HEK293 (cell line): ENCODE measurements around the gene AHCYL2.
A peak's percentile ranks its signal among the peaks of the same experiment; 100 is the strongest.

Source experiments
- CTCF ChIA-PET: fragments of 350-600 bp; formaldehyde crosslinking; extraction: SDS; loops from one replicate; lab custom pipeline; 2021; ENCODE audit warnings: antibody characterized with exemption; lab: Yijun Ruan, JAX
- POLR2A ChIA-PET: fragments of 300-600 bp; formaldehyde crosslinking; extraction: SDS; loops from one replicate; lab custom pipeline; 2020; ENCODE audit warnings: antibody characterized with exemption, inconsistent platforms; lab: Yijun Ruan, JAX
- H3K27ac ChIP-seq: fragments of 200-500 bp; sonication (Bioruptor generic); 2 replicates; pipeline ENCODE4 v1.5.1; 2014; ENCODE audit warnings: low read depth, low read length, control low read depth, inconsistent platforms; ENCODE audit errors: extremely low read depth
- H3K36me3 ChIP-seq, 2 experiments: fragments of 200-500 bp in 1 of 2; sonication (Bioruptor generic) in 1 of 2; 1 replicate in 1 of 2; 2 replicates in 1 of 2; pipeline ENCODE4 v1.5.1; 2014 to 2017; ENCODE audit warnings: inconsistent platforms in 2 of 2, low read length in 2 of 2; ENCODE audit not compliant: control insufficient read depth in 2 of 2, insufficient read depth in 1 of 2
- H3K4me1 ChIP-seq: fragments of 200-500 bp; sonication (Bioruptor generic); 2 replicates; pipeline ENCODE4 v1.5.1; 2014; ENCODE audit warnings: mild to moderate bottlenecking, low read length, inconsistent platforms; ENCODE audit not compliant: control insufficient read depth, insufficient read depth
- H3K4me3 ChIP-seq: 2 replicates; pipeline ENCODE4 v1.5.1; 2011; ENCODE audit warnings: low read depth, mild to moderate bottlenecking, control low read depth, low read length, moderate library complexity
- H3K9me3 ChIP-seq: fragments of 200-500 bp; sonication (Bioruptor generic); 2 replicates; pipeline ENCODE4 v1.5.1; 2014; ENCODE audit warnings: low read depth, low read length, inconsistent platforms; ENCODE audit not compliant: control insufficient read depth, insufficient read depth
- EGR2 ChIP-seq: fragments of 450-650 bp; formaldehyde crosslinking; IDR thresholded peaks from 2 replicates; pipeline ENCODE4 v1.5.1; 2016; ENCODE audit warnings: low read depth, missing biosample characterization, missing genetic modification characterization
- KLF1 ChIP-seq: fragments of 450-650 bp; formaldehyde crosslinking; IDR thresholded peaks from 2 replicates; pipeline ENCODE4 v1.5.1; 2016; ENCODE audit warnings: missing biosample characterization, missing genetic modification characterization
- SCRT2 ChIP-seq: fragments of 450-650 bp; formaldehyde crosslinking; IDR thresholded peaks from 2 replicates; pipeline ENCODE4 v1.5.1; 2016; ENCODE audit warnings: missing biosample characterization, missing genetic modification characterization
- ZBTB1 ChIP-seq: fragments of 450-650 bp; formaldehyde crosslinking; IDR thresholded peaks from 2 replicates; pipeline ENCODE4 v1.5.1; 2016; ENCODE audit warnings: missing biosample characterization, missing genetic modification characterization
- ZBTB20 ChIP-seq: fragments of 450-650 bp; formaldehyde crosslinking; IDR thresholded peaks from 2 replicates; pipeline ENCODE4 v1.5.1; 2016; ENCODE audit warnings: missing biosample characterization, missing genetic modification characterization
- ZBTB48 ChIP-seq: fragments of 450-650 bp; formaldehyde crosslinking; IDR thresholded peaks from 2 replicates; pipeline ENCODE4 v1.5.1; 2016; ENCODE audit warnings: missing biosample characterization, missing genetic modification characterization
- ZFHX2 ChIP-seq: fragments of 450-650 bp; formaldehyde crosslinking; conservative IDR thresholded peaks from 2 replicates; pipeline ENCODE4 v1.5.1; 2016; ENCODE audit warnings: missing biosample characterization, missing genetic modification characterization
- ZIC2 ChIP-seq: fragments of 450-650 bp; formaldehyde crosslinking; IDR thresholded peaks from 2 replicates; pipeline ENCODE4 v1.5.1; 2016; ENCODE audit warnings: missing biosample characterization, missing genetic modification characterization
- ZNF248 ChIP-seq: fragments of 450-650 bp; formaldehyde crosslinking; IDR thresholded peaks from 2 replicates; pipeline ENCODE4 v1.5.1; 2017; ENCODE audit warnings: missing biosample characterization, missing genetic modification characterization
- ZNF416 ChIP-seq: fragments of 450-650 bp; formaldehyde crosslinking; IDR thresholded peaks from 2 replicates; pipeline ENCODE4 v1.5.1; 2016; ENCODE audit warnings: missing biosample characterization, missing genetic modification characterization
- ZNF654 ChIP-seq: fragments of 450-650 bp; formaldehyde crosslinking; IDR thresholded peaks from 2 replicates; pipeline ENCODE4 v1.5.1; 2016; ENCODE audit warnings: low read depth, missing biosample characterization, missing genetic modification characterization
- TF ChIP-seq, protein P1 (sequence below): IDR thresholded peaks from 2 replicates; pipeline ENCODE4 v1.6.1; 2011; ENCODE audit warnings: mild to moderate bottlenecking, low read depth, low read length, borderline replicate concordance
- TF ChIP-seq, protein P2 (sequence below): fragments of 450-650 bp; formaldehyde crosslinking; conservative IDR thresholded peaks from 2 replicates; pipeline ENCODE4 v1.5.1; 2016; ENCODE audit warnings: low read depth, missing biosample characterization, missing genetic modification characterization
- TF ChIP-seq, protein P3 (sequence below): fragments of 450-650 bp; formaldehyde crosslinking; IDR thresholded peaks from 2 replicates; pipeline ENCODE4 v1.5.1; 2016; ENCODE audit warnings: missing biosample characterization, missing genetic modification characterization

AHCYL2 gene

DNA sequence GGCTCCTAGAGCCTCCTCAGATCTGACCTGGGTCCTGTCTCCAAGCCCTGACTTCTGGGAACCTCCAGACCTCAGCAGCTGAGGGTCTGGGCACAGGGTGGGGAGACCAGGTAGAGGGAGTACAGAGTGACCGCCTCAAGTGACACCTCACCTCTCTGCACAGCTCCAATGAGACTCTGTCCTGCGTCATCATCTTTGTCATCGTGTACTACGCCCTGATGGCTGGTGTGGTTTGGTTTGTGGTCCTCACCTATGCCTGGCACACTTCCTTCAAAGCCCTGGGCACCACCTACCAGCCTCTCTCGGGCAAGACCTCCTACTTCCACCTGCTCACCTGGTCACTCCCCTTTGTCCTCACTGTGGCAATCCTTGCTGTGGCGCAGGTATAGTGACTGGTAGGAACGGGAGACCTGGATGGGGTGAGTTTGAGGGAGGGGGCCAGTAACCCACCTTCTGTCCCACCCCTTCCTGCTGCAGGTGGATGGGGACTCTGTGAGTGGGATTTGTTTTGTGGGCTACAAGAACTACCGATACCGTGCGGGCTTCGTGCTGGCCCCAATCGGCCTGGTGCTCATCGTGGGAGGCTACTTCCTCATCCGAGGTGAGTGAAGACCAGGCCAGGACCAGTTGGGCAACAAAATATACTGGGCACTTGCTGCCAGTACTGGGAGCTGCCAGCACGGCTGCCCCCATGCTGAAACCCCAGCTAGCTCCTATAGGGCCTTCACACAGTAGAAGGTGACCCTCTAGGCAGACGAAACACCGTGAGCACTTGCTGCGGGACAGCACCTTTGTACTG lies 18.6 kb upstream of the AHCYL2 start (continued):
- TF ChIP-seq ZNF416 (tag by site-specific recombination) (no peak), KLF1 (no peak), ZNF248 (tag by site-specific recombination) (no peak)
- TF ChIP-seq, protein P1, sequence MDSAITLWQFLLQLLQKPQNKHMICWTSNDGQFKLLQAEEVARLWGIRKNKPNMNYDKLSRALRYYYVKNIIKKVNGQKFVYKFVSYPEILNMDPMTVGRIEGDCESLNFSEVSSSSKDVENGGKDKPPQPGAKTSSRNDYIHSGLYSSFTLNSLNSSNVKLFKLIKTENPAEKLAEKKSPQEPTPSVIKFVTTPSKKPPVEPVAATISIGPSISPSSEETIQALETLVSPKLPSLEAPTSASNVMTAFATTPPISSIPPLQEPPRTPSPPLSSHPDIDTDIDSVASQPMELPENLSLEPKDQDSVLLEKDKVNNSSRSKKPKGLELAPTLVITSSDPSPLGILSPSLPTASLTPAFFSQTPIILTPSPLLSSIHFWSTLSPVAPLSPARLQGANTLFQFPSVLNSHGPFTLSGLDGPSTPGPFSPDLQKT: no peak
- TF ChIP-seq, protein P2, sequence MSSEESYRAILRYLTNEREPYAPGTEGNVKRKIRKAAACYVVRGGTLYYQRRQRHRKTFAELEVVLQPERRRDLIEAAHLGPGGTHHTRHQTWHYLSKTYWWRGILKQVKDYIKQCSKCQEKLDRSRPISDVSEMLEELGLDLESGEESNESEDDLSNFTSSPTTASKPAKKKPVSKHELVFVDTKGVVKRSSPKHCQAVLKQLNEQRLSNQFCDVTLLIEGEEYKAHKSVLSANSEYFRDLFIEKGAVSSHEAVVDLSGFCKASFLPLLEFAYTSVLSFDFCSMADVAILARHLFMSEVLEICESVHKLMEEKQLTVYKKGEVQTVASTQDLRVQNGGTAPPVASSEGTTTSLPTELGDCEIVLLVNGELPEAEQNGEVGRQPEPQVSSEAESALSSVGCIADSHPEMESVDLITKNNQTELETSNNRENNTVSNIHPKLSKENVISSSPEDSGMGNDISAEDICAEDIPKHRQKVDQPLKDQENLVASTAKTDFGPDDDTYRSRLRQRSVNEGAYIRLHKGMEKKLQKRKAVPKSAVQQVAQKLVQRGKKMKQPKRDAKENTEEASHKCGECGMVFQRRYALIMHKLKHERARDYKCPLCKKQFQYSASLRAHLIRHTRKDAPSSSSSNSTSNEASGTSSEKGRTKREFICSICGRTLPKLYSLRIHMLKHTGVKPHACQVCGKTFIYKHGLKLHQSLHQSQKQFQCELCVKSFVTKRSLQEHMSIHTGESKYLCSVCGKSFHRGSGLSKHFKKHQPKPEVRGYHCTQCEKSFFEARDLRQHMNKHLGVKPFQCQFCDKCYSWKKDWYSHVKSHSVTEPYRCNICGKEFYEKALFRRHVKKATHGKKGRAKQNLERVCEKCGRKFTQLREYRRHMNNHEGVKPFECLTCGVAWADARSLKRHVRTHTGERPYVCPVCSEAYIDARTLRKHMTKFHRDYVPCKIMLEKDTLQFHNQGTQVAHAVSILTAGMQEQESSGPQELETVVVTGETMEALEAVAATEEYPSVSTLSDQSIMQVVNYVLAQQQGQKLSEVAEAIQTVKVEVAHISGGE (tag by site-specific recombination): no peak

DNA sequence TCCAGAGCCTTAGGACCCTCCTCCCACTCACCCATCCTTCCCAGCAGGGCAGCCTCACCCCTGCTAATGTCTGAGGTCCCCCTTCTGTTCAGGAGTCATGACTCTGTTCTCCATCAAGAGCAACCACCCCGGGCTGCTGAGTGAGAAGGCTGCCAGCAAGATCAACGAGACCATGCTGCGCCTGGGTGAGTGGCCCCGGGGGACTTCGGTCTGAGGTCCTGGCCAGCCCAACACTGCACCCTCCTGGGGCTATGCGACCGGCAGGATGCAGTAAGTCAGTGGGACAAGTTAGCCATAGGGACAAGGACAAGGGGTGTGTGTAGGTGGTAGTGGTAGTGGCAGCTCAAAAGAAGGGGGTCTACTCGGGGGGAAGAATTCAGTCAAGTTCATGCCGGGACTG lies 16.2 kb upstream of the AHCYL2 start:
- Histone ChIP-seq H3K27ac (no peak overlapping the region), H3K36me3 (peaks cover 0 to 69% of the 10 kb centered on the region in 2 experiments; a peak in 2 of 3 replicates), H3K4me1 (no peaks in the 10 kb centered on the region), H3K4me3 (no peak overlapping the region), H3K9me3 (no peaks in the 10 kb centered on the region)
- ChIA-PET CTCF (interaction anchor here (1.3 to 7.2 kb wide), 4 partner anchors 9 to 117 kb away, joined by 5 to 69 read pairs (median 12); no protein-coding TSS in a partner anchor), POLR2A (no interaction called here)
- TF ChIP-seq ZIC2 (tag by site-specific recombination): peak; percentile 45; the same call in 1 of the 2 replicates
- no peak for TF ChIP-seq ZBTB1

DNA sequence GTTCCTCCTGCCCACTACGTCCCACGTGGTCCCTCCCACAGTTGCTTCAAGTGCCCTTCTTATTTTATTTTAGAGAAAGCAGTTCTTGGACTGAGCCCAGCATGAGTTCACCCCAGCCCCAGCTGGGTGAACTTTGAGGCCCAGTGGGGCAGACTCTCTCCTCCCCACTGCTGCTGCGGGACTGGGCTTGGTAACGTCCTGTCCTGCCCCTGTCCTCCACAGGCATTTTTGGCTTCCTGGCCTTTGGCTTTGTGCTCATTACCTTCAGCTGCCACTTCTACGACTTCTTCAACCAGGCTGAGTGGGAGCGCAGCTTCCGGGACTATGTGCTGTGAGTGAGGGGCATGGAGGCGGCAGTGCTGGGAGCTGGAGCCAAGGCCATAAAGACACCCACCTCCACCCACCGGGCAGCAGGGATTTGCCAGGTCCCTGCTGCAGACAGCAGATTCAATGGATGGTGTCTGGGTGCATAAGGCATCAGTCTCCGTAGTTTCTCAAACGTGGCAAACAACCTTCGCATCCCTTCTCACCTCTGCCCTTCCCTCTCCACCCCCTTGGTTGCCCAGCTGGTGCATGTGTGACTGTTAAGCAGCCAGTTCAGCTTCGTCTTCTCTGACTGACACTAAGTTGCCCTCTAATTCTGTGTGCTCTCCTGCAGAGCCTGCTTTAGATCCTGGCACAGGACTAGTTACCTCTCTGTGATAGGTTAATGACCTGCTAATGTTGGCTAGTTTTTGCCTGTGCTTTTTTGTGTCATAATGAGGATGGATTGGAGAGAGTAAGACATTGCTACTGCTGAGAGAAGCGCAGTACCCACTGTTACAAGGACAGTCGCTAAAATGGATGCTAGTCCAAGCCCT lies 15.5 kb upstream of the AHCYL2 start:
- H3K36me3 ChIP-seq: peaks cover 0 to 69% of the 10 kb centered on the region in 2 experiments; a peak in 2 of 3 replicates
- H3K4me1 ChIP-seq: no peaks in the 10 kb centered on the region
- CTCF ChIA-PET: interaction anchor here (0.7 to 7.2 kb wide), 16 partner anchors 8 to 948 kb away, joined by 3 to 69 read pairs (median 4); no protein-coding TSS in a partner anchor
- TF ChIP-seq ZFHX2 (tag by site-specific recombination): peak; percentile 92
- no peak for TF ChIP-seq ZBTB20 (tag by site-specific recombination)
- TF ChIP-seq EGR2 (tag by site-specific recombination): peak; percentile 93
- H3K27ac ChIP-seq: no peak overlapping the region
- H3K9me3 ChIP-seq: no peaks in the 10 kb centered on the region
- POLR2A ChIA-PET: no interaction called here
- H3K4me3 ChIP-seq: no peak overlapping the region

DNA sequence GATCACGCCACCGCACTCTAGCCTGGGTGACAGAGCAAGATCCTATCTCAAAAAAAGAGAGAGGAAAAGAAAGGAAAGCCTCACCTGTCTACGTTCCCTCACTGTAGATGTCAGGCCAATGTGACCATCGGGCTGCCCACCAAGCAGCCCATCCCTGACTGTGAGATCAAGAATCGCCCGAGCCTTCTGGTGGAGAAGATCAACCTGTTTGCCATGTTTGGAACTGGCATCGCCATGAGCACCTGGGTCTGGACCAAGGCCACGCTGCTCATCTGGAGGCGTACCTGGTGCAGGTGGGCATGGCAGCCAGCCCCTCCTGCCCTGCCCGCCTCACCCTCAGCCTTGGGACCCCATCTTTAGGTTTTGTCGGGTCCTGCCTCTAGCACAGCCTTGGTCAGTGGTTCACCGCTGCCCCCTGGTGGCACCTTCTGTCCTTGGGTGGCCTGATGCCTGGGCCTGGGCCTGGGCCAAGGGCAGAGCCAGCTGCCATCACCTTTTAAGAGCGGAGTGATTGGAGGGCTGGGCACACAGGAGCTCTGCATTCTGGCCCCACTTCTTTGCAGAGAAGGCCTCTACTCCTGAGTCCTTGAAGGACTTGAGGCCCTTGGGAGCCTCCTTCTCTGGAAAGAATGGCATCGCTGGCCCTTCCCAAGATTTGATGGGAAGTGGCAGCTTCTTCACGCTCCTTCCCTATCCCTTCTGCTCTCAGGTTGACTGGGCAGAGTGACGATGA lies 14.4 kb upstream of the AHCYL2 start:
- TF ChIP-seq ZNF654 (tag by site-specific recombination): peak; percentile 66
- peak; percentile 79 for TF ChIP-seq SCRT2
- TF ChIP-seq, protein P3, sequence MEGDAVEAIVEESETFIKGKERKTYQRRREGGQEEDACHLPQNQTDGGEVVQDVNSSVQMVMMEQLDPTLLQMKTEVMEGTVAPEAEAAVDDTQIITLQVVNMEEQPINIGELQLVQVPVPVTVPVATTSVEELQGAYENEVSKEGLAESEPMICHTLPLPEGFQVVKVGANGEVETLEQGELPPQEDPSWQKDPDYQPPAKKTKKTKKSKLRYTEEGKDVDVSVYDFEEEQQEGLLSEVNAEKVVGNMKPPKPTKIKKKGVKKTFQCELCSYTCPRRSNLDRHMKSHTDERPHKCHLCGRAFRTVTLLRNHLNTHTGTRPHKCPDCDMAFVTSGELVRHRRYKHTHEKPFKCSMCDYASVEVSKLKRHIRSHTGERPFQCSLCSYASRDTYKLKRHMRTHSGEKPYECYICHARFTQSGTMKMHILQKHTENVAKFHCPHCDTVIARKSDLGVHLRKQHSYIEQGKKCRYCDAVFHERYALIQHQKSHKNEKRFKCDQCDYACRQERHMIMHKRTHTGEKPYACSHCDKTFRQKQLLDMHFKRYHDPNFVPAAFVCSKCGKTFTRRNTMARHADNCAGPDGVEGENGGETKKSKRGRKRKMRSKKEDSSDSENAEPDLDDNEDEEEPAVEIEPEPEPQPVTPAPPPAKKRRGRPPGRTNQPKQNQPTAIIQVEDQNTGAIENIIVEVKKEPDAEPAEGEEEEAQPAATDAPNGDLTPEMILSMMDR (tag by site-specific recombination): peak; percentile 70
- no peak for TF ChIP-seq ZBTB48 (tag by site-specific recombination)
- Histone ChIP-seq H3K36me3 (peaks cover 0 to 63% of the 10 kb centered on the region in 2 experiments; a peak in 2 of 3 replicates), H3K27ac (no peak overlapping the region), H3K4me1 (no peaks in the 10 kb centered on the region), H3K9me3 (no peaks in the 10 kb centered on the region), H3K4me3 (no peak overlapping the region)
- ChIA-PET CTCF (interaction anchor here (0.6 to 7.2 kb wide), 28 partner anchors 9 to 949 kb away, joined by 3 to 69 read pairs (median 3); no protein-coding TSS in a partner anchor), POLR2A (no interaction called here)
